NCI-H2081 treated with DMSO at 0.1 percent for 48 hours (cell line): ENCODE data around the gene CENPA.
"Not testable (repeated sequence)": the region's sequence is repeated elsewhere in the genome, so short reads cannot be mapped to it uniquely, and the experiment has no call there.

Source experiments
- DNase-seq: peaks from one replicate; lab custom pipeline; 2025; lab: John Stamatoyannopoulos, UW

Gene CENPA

DNA sequence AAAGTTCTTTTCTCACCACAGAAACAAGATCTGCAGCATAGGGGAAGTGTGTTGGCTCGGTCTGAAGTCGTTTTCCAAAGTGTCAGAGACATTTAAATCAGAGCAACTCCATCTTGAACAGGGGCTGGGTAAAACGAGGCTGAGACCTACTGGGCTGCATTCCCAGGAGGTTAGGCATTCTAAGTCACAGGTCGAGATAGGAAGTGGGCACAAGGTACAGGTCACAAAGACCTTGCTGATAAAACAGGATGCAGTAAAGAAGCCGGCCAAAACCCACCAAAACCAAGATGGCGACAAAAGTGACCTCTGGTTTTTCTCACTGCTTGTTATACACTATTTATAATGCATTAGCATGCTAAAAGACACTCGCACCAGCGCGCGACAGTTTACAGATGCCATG lies 24.9 kb upstream of the CENPA start:
- DNase-seq: not testable (repeated sequence)

- no peak for DNase-seq
Observed at GRCh38 chr2:26763019-26763418, 22.8 kb upstream of the CENPA start.

DNA sequence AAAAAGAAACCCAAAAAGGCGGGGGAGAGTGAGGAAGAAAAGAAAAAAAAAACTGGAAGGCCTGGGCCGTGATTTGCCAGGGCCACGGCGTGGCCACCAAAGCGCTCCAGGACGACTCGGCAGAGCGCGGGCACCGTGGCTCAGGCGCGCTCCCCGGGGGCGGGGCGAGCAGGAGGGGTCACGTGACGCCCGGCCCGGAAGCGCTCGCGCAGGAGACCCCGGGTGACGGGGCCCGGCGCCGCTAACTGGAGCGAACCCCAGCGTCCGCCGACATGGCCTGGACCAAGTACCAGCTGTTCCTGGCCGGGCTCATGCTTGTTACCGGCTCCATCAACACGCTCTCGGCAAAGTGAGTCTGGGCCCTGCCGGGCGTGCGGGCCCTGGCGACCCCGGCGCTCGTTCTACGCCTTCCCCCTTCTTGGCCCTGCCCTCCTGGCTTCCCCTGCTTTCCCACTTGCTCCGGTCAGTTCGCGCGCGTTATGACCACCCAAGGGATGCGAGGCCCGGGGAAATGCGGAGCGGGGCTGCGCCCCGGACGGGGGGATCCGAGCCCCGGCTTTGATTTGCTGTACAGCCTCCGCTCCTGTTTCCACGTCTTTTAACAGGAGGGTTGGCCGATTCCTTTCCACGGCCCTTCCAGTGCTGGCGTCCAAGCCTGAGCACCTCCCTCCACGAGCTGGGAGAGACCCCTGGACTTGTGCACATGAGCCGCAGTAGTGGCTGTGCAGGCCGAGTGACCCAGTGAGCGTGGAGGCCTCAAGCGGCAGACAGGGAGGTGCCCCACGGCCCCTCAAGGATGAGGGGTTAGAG lies 21.6 kb upstream of the CENPA start, which contains the start of gene SLC35F6:
SLC35F6 (plus strand) TSS at position 207 of the 810 bp plus-strand sequence; CDS start at position 273, 66 bp downstream.
- DNase-seq: peak; percentile 21

DNA sequence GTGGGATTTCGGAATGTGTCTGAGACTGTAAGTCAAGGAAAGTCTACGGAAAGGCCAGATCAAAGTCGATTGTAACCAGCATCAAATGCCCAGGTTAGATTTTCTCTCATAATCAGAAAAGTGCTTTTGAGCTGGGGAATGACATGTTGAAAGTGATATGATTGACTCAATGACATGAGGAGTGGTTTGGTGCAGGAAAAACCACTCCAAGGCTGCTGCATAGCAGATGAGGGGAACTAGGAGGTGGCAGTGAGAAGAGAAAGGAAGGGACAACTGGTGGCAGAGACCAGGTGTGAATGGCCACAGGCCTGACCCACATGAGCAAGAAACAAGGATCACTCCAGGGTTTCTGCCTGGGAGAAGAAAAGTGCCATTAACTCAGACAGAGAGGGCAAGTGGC lies 20.9 kb upstream of the CENPA start:
- DNase-seq: no peak

DNA sequence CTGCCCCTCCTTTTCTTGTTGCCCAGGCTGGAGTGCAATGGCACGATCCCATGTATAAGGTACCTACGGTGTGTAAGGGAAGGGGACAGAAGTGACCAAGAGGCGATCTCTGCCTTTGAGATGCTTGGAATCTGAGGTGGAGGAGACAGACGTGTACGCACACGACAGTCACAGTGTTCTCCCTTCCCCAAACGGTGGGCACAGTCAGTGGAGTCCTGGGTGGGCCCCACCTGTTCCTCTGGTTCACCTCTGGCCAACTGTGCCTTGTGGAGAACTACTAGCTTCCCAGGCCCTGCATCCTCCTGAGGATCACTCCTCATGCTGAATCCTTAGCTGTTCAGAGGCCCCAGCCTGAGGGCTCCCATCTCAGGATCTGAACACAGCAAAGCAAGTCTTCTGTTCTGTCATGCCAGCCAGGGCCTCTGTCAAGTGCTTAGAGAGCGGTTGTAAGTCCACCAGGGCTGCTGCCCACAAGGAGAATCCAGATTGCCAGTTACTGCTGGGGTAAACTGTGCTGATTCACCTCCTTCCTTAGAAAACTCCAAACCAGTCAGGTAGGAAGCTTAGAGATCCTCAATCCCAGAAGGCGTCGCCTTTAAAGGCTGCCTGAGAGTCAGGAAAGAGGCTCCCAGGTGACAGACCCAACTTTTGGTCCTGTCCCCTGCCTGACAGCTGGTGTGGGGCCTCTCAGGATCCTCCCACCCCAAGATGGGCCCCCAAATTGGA lies 20.2 kb upstream of the CENPA start:
- no peak for DNase-seq

DNA sequence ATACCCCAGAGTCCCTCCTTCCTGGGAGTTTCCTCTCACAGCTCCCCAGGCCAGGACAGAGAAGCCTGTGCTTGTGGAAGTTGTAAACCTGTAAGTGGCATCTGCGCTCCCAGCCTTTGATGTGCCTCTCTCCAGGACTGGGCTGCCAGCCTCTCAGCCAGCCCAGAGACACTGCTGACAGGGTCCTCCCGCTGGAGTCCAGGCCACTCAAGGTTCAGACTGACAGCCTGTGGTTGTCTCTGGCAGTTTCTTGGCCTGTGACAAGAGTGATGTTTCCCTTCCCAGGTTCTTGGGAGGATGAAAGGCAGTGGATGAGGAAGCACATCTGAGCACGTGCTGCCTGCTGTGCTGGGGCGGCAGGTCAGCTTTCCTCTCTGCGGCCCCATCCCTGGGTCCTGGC lies 18.7 kb upstream of the CENPA start:
- no peak for DNase-seq

DNA sequence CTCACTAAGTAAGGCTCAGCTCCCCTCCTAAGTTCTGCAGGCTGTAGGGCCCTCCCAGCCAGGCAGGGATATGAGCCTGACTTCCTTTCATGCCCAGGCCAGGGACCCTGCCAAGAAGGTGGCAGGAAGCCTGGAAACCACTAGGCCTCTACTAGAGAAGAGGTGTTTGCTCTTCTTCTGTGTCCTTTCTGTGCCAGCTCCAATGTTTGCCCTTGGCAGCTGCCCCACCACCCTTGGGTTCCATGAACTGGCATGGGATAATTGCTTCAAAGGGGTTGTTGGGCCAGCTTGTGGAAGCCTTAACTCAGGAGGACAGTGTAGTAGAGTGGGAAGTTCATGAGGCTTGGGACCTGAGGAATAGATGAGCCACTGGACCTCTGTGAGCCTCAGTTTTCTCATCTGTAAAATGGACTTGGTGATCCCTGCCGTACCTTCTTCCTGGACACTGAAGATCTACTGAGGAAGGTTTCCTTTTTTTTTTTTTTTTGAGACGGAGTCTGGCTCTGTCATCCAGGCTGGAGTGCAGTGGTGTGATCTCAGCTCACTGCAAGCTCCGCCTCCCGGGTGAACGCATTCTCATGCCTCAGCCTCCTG lies 17.9 kb upstream of the CENPA start:
- DNase-seq: no peak

DNA sequence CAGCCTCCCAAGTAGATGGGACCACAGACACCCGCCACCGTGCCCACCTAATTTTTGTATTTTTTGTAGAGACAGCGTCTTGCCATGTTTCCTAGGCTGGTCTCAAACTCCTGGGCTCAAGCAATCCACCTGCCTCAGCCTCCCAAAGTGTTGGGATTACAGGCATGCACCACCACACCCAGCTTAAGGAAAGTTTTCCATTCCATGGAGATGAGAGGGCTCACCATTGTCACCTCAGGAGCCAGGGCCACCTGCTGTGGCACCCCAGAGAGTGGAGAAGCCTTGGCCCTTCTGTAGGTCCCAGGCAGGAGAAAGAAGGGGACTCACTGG lies 17.1 kb upstream of the CENPA start:
- no peak for DNase-seq

DNA sequence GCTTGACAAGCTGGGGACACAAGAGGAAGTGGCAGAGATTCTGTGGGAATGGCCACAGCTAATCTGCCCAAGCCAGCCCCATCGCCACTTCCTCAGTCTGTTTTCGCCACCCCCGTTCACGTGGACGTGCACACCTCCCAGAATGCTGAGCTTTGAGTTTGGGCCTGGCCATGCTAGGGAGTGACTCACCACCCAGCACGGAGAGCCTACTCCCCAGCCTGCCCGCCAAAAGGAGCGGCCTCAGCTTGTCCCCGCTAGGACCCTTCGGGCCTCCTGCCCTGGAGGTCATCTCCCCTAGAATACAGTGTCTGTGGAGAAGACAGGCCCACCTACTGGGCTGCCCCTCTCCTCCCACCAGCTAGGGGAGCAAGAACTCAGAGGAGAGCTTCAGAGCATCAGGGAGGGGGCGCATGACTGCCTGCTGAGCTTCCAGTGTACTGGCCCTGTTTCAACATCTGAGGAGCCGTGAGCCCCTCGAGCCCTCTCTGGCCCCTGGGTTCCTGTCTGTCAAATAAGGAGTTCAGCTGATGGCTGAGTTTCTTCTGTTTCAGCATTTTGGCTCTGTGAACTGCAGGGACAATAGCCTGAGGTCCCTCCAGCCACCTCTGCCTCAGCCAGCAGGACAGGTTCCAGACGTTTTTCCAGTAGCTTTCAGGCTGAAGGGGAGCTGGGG lies 16.6 kb upstream of the CENPA start:
- no peak for DNase-seq

DNA sequence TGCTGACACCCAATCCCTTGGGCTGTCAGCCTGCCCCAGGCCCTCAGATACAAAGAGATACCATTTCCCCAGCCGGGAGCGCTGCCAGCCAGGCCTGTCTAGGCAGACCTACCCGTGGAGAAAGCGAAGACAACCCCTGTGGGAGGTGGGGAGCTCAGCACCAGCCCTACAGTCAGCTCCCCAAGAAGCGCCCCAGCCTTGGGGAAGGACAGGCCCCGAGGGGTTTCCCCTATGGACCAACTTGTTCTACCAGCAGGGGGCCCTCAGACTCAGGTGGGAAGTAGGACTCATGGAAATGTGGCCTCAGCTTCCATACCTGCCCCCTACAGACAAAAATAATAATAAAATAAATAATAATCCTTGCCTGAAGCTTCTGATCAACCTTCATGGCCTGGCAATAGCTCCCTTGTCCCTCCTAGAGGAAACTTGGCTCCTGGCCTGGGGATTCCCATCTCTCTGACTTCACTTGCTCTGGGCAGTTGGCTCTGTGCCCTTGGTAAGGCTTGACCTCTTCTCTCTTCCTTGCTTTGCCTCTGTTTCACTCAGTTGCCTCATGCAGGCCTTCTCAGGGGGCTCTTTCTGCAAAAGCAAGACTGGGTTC lies 14.8 kb upstream of the CENPA start:
- no peak for DNase-seq

DNA sequence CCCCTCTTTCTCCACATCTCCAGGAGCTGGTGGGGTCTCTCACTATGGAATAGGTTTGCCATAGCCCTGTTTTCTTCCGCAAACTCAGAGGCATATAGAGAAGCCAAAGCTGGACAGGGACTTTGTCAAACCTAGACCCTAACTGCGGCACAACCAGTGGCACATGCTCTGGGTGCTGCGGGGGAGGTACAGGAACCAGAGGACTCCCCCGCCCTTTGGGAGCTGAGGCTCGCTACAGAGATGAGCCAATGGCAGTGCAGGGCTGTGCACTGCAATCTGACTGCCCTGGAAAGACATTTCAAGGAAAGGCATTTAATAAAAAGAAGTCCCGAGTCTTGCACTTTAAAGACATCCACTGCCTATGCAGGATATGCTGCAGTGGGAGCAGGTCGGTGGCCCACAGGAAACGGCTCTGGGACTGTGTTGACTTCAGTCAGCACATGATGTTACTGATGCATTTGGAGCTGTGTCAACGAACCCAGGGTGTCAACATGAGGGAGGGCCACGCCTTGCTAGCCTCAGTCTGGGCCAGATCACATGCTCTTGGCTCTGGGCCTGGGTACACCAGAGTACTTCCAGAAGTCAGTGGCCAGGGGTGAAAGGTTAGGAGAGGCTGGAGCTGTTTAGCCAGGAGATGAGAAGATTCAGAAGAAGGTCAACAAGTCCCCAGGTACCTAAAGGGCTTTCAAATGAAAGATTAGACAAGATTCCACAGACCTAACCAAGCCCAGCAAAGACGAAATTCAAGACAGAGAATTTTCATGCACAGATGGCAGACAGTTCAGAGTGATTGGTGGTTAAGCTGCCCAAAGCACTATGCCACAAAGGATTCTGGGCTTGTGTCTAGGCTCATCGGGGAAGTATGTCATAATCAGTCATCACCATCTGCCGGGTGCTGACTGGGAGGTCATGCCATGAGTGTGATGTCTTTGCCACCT lies 13.5 kb upstream of the CENPA start:
- DNase-seq: no peak

DNA sequence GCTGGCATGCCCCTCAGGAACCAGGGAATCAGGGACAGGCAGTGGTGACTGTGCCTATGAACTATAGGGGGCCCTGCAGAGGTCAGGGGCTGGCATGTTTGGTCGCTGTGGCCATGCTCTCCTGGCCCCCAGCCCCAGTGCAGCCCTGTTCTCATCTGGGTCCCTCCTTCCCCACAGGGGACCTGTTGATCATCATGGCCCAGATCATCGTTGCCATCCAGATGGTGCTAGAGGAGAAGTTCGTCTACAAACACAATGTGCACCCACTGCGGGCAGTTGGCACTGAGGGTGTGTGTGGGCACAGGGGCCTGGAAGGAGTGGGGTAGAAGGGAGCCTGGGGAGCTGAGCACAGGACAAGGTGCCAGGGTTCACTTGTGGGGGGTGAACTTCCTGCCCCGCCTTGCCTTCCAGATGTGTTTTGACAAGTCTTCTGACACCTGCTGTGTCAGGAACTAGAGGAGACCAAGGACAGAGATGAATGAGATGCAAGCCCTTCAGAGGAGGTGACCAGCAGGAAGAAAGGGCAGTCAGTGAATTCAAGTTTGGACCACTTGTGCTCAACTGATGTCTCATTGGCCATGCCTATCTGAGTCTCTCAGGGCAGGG lies 9.6 kb upstream of the CENPA start:
- DNase-seq: no peak

GRCh38 chr2:26778098-26778497 lies 7.8 kb upstream of the CENPA start:
- DNase-seq: no peak

- DNase-seq: no peak
Observed at GRCh38 chr2:26778507-26778906, 7.3 kb upstream of the CENPA start.

- no peak for DNase-seq
Observed at GRCh38 chr2:26780203-26780760, 5.6 kb upstream of the CENPA start.

DNA sequence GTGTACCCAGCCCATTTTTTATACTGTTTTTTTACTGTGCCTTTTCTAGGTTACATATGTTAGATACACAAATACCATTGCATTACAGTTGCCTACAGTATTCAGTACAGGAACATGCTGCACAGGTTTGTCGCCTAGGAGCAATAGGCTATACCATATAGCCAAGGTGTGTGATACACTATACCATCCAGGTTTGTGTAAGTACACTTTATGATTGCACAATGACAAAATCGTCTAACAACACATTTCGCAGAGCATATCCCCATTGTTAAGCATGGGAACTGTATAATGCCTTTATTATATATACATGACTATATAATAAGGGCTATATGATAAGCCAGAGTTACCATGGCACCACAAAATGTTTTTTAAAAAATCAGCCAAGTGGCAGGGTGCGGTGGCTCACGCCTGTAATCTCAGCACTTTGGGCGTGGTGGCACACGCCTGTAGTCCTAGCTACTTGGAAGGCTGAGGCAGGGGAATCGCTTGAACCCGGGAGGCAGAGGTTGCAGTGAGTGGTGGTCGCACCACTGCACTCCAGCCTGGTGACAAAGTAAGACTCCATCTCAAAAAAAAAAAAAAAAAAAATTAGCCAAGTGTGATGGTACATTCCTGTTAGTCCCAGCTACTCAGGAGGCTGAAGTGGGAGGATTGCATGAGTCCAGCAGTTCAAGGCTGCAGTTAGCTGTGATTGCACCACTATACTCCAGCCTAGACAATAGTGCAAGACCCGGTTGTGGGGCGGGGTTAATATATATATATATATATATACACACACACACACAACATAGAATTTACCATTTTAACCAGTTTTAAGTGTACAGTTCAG lies 2.8 kb upstream of the CENPA start:
- no peak for DNase-seq

- DNase-seq: no peak
Observed at GRCh38 chr2:26784570-26785234, 1.2 kb upstream of the CENPA start.

GRCh38 chr2:26786207-26787028 lies 562 bp downstream of the CENPA start:
- DNase-seq: no peak
